ENCODE data around the gene CPNE9.
A peak's percentile ranks its signal among the peaks of the same experiment; 100 is the strongest.

CPNE9 gene

DNA sequence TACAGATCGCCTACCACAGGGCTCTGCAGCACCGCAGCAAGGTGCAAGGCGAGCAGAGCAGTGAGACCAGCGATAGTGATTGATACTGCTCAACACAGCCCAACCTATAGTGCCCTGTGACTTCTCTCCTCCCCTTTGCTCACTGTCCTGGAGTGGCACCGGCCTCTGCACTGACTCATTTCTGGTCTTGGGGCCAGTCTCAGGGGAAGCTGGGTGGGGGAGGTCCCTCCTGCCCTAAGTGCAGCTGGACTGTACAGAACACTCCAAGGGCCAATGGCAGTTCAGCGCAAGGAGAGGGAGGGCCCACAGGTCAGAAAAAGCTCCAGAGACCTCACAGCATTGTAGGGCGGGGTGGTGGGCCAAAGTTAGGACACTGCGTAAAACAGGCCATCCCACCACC lies 43.6 kb downstream of the CPNE9 start:
- H3K4me3 ChIP-seq (ENCODE audit: control insufficient read depth, low read depth, low read length), result no peak overlapping the region
- DNase-seq (ENCODE audit: low read depth), result no peak
- TF ChIP-seq, protein P1, sequence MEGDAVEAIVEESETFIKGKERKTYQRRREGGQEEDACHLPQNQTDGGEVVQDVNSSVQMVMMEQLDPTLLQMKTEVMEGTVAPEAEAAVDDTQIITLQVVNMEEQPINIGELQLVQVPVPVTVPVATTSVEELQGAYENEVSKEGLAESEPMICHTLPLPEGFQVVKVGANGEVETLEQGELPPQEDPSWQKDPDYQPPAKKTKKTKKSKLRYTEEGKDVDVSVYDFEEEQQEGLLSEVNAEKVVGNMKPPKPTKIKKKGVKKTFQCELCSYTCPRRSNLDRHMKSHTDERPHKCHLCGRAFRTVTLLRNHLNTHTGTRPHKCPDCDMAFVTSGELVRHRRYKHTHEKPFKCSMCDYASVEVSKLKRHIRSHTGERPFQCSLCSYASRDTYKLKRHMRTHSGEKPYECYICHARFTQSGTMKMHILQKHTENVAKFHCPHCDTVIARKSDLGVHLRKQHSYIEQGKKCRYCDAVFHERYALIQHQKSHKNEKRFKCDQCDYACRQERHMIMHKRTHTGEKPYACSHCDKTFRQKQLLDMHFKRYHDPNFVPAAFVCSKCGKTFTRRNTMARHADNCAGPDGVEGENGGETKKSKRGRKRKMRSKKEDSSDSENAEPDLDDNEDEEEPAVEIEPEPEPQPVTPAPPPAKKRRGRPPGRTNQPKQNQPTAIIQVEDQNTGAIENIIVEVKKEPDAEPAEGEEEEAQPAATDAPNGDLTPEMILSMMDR (IDR thresholded peaks at IDR 0.05; ENCODE audit: control insufficient read depth, insufficient read depth, low read depth, low read length, missing control alignments), result no peak

DNA sequence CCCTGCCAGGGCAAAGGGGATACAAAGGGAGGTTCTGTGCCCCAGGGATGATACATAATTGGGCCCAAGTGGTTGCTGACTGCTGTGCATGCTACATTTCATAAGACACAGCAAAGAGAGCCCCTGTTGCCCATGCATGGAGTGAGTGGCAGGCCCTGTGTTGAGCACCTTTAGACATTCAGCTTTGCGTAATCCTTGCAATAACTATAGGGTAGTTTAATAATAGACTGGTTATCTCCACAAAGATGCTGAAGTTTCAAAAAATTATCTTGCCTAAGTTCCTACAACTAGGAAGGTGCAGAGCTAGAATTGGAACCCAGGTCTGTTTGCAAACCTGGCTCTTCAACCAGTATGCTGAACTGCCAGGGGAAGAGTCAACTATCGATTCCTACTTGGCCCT lies 44.4 kb downstream of the CPNE9 start:
- H3K4me3 ChIP-seq (ENCODE audit: control insufficient read depth, low read depth, low read length), result no peak overlapping the region
- DNase-seq (ENCODE audit: low read depth), result no peak
- TF ChIP-seq, protein P1 (IDR thresholded peaks at IDR 0.05; ENCODE audit: control insufficient read depth, insufficient read depth, low read depth, low read length, missing control alignments), result no peak

DNA sequence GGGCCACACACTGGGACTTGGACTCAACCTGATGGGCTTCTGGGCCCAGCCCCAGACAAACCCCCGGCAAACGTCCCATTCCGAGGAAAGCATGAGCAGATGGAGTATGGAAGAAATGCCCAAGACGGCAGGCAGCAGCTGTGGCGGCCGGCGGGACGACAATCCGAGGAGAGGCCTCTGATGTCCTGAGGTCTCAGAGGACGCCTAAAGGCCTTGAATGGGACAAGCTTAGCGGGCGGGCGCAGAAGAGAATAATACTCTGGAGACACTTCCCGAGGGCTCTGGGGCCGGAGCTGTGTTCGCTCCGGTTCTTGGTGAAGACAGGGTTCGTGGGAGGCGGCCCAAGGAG lies 45.6 kb downstream of the CPNE9 start:
- no peak for DNase-seq (ENCODE audit: low read depth)
- TF ChIP-seq, protein P1 (IDR thresholded peaks at IDR 0.05; ENCODE audit: control insufficient read depth, insufficient read depth, low read depth, low read length, missing control alignments), result no peak
- H3K4me3 ChIP-seq (ENCODE audit: control insufficient read depth, low read depth, low read length), result peak overlapping the region; percentile 45

DNA sequence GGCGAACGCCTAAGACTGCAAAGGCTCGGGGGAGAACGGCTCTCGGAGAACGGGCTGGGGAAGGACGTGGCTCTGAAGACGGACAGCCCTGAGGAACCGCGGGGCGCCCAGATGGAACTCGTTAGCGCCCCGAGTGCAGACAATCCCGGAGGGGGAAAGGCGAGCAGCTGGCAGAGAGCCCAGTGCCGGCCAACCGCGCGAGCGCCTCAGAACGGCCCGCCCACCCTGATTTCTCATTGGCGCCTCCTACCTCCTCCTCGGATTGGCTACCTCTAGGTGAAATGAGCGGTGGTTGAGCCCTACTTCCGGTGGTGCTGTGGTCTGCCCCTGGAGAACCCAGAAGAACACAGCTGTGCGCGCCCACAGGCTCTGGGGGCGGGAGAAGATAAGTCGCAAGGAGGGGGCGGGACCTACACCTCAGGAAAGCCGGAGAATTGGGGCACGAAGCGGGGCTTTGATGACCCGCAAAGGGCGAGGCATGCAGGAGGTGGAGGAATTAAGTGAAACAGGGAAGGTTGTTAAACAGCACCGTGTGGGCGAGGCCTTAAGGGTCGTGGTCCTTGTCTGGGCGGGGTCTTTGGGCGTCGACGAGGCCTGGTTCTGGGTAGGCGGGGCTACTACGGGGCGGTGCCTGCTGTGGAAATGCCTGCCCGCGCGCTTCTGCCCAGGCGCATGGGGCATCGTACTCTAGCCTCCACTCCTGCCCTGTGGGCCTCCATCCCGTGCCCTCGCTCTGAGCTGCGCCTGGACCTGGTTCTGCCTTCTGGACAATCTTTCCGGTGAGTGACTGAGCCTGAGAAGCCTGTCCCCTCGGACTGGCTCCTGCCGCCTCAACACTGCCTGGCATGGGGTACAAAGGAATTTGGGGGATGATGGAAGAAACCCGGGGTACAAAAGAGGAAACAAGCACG lies 46.3 kb downstream of the CPNE9 start, which contains the start of gene OGG1:
TSS of gene OGG1 (plus strand) at position 308 of the 911 bp plus-strand sequence. CDS start at position 643, 335 bp downstream.
- peak; percentile 95 for DNase-seq (ENCODE audit: low read depth)
- peak within 1 kb of the TSS; percentile 82 for H3K4me3 ChIP-seq (ENCODE audit: control insufficient read depth, low read depth, low read length)
- TF ChIP-seq, protein P1 (IDR thresholded peaks at IDR 0.05; ENCODE audit: control insufficient read depth, insufficient read depth, low read depth, low read length, missing control alignments), result no peak

DNA sequence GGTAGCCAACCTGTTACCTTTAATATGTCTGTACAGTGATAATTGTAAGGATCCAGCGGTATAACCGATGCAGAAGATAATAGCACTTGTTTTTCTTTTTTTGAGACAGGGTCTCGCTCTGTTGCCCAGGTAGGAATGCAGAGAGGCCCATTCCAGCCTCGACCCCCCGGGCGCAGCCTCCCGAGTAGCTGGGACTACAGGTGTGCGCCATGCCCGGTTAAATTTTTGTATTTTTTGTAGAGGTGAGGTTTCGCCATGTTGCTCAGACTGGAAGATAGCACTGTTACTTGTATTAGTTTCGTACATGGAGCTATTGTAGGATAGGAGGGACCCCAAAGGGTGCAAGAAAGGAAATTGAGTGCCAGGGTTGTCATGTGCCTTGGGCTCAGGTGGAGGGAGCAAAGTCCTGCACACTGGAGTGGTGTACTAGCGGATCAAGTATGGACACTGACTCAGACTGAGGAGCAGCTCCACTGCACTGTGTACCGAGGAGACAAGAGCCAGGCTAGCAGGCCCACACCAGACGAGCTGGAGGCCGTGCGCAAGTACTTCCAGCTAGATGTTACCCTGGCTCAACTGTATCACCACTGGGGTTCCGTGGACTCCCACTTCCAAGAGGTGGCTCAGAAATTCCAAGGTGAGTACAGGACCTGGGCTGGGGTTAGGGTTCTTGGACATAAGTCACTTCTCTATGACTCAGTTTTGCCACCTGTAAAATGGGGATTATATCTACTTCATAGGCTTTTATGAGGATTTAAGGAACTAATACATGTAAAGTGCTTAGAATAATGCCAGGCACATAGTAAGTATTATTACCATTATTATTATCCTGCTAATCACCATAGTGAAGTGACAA lies 47.2 kb downstream of the CPNE9 start:
- DNase-seq (ENCODE audit: low read depth), result no peak
- H3K4me3 ChIP-seq (ENCODE audit: control insufficient read depth, low read depth, low read length), result peak overlapping the region; percentile 82
- TF ChIP-seq, protein P1 (IDR thresholded peaks at IDR 0.05; ENCODE audit: control insufficient read depth, insufficient read depth, low read depth, low read length, missing control alignments), result no peak

DNA sequence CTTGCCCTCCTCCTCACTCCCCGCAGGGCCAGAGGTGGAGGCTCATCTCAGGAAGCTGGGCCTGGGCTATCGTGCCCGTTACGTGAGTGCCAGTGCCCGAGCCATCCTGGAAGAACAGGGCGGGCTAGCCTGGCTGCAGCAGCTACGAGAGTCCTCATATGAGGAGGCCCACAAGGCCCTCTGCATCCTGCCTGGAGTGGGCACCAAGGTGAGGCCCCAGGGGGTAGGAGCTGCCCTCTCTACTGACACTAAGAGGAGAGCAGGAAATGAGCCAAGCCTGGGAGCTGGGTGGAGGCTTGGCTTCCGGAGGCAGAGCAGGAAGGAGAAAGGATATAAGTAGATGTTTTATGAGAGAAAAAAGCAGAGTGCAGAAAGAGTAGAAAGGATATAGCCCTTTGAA lies 51.0 kb downstream of the CPNE9 start:
- H3K4me3 ChIP-seq (ENCODE audit: control insufficient read depth, low read depth, low read length), result no peak overlapping the region
- no peak for DNase-seq (ENCODE audit: low read depth)
- TF ChIP-seq, protein P1 (IDR thresholded peaks at IDR 0.05; ENCODE audit: control insufficient read depth, insufficient read depth, low read depth, low read length, missing control alignments), result no peak

All from AG09309 (cell line).